GM21576 (cell line): Measurements from ENCODE around the gene SMIM11.
A peak's percentile ranks its signal among the peaks of the same experiment; 100 is the strongest.
"Not testable (repeated sequence)": the region's sequence is repeated elsewhere in the genome, so short reads cannot be mapped to it uniquely, and the experiment has no call there.

Experiments
- ATAC-seq: cut with Tn5 transposase; IDR thresholded peaks from one replicate; pipeline ENCODE4 v1.9.1; 2021; ENCODE audit warnings: mild to moderate bottlenecking, moderate library complexity; ENCODE audit not compliant: unreplicated experiment

SMIM11 gene

DNA sequence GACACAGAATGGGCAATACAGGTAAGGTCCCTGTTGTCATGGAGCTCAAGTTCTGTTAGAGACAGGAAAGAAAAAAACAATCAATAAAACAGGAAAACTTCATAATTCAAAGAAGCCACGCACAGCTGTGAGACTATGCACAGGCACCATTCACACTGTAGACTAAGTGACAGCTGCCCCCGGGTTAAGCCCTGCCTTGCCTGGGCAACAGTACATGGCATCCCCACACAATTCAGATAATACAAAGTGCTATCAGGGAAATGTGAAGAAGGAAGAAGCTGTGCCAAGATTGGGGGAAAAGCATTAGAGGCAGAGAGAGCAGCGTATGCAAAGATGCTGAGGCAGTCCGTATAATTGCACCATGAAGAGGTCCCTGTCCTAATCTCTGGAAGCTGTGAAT is 20.5 kb upstream of the SMIM11 start:
- no peak for ATAC-seq

DNA sequence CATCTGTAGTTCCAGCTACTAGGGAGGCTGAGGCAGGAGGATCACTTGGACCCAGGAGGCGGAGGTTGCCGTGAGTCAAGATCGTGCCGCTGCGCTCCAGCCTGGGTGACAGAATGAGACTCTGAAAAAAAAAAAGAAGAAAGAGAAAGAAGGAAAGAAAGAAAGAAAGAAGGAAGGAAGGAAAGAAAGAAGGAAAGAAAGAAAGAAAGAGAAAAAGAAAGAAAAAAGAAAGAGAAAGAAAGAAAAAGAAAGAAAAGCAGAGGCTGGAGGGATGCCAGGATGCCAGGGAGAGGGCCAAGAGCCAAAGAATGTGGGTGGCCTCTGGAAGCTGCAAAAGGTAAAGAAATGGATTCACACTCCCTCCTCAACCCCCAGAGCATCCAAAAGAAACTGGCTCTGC is 19.7 kb upstream of the SMIM11 start:
- no peak for ATAC-seq

DNA sequence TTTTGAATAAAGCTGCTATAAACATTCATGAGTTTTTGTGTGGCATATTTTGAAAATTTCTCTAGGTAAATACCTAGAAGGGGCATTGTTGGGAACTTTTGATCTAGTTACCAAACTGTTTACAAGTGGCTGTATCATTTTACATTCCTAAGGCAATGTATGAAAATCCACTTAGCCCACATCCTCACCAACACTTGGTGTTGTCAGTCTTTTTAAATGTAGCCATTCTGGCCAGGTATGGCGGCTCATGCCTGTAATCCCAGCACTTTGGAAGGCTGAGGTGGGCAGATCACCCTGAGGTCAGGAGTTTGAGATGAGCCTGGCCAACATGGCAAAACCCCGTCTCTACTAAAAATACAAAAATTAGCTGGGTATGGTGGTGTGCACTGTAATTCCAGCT is 17.4 kb upstream of the SMIM11 start:
- ATAC-seq: no peak

DNA sequence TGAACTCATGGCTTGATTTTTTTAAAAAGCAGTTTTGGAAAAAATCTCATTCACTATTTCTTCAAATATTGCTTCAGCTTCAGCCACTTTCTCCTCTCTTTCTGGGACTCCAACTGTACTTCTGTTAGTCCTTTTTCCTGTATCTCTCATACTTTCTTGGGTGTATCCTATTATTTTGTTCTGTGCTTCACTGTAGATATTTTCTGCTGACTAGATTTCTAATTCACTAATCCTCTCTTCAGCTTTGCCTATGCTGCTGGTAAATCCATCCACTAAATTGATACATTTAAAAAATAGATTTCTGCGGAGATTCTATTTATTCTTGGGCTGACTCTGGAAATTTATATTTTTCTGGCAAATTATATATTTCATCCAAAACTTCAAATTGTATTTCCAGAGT is 16.4 kb upstream of the SMIM11 start:
- no peak for ATAC-seq

DNA sequence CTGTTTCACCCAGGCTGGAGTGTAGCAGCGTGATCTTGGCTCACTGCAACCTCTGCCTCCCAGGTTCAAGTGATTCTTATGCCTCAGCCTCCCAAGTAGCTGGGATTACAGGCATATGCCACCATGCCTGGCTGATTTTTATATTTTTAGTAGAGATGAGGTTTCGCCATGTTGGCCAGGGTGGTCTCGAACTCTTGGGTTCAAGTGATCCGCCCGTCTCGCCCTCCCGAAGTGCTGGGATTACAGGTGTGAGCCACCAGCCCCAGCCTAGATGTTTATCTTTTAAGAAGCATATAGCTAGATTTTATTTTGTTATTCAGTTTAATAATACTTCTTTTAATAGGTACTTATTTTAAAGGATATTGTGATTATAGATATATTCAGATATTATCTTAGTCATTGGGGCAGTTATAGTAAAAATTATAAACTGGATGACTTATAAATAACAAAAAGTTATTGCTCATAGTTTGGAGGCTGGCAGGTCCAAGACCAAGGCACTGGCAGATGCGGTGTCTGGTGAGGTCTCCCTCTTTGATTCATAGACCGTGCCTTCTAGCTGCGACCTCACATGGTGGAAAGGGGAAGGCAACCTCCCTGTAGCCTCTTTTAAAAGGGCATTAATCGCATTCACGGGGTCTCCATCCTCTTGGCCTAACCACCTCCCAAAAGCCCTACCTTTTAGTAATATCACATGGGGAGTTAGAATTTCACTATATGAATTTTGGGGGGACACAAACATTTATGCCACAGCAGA is 14.6 kb upstream of the SMIM11 start:
- no peak for ATAC-seq

DNA sequence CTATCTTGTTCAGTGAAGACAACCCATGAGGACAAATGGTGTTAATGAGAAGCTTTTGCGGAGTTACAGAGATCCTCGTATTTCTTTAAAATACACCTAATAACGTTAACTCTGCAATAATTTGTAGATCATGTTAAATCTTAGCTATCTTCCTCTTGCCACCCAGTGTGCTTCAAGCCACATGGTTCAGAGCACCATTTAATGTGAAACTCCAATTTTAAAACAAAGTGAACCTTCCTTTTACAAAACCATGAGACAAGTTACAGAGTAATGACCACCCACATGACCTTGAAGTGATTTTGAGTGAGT is 13.2 kb upstream of the SMIM11 start:
- no peak for ATAC-seq

DNA sequence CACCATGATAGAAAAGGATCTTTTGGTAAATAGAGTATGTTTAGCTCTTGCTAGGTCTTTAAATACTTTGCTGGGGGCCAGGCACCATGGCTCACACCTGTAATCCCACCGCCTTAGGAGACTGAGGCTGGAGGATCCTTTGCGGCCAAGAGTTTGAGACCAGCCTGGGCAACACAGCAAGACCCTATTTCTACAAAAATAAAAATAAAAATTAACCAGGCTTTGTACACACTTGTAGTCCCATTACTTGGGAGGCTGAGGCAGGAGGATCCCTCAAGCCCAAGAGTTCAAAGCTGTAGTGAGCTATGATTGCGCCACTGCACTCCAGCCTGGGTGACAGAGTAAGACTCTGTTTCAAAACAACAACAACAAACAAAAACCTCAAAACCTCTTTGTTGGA is 12.6 kb upstream of the SMIM11 start:
- no peak for ATAC-seq

DNA sequence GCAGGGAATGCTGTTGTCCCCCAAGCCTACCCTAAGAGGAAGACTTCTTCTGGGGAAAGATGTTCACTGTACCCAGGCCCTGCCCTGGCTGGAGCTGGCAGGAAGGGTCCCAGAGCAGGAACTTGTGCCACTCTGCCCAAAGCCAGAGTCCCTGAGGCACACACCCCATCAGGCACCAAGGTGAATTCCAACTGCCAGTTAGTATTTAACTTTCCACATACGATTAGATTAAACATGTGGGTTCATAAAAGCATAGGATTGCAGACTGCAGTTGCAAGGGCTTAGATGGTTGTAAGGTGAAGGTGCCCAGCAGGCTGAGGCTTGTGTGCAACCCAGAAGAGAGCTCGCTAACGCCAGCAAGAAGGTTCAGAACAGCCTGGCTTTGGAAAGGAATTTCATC is 11.6 kb upstream of the SMIM11 start, which contains the start of gene KCNE2:
Gene KCNE2 (plus strand): TSS at position 274 of the 400 bp plus-strand sequence. CDS start 6,473 bp downstream, outside the sequence.
- ATAC-seq: no peak

DNA sequence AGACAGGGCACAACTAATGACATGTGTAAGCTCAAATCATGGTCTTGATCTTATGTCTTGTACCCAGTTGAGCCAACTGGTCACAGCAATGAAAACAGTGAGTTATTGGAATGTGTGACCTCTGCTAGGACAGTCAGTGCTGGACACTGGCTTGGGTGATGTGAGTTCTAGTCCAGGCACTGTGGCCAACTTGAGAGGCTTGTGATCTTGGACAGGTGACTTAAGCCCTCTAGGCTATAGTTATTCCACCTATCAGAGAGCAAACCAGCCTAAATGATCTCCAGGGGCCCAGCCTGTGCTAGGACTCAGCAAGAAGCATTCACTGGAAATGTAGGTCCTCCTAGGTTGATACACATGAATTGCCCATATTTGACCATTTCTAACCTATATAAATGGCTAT is 10.4 kb upstream of the SMIM11 start:
- no peak for ATAC-seq

DNA sequence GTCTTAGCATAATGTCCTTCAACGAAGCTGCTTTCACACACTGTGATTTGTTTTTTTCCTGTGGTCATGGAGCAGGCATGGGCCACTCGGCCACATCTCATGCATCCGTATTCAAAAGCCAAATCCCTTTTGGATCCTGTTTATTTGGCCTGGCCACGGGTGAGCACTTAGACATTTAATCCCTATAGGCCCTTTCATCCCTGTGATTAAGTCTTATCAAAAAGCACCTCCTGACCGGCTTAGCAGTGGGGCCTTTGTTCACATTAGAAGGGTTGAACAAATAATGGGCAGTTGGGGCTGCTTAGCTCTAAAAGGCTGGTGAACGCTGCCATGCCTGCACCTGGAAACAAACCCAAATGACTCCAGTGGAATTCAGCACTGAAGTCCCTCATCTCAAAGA is 9.5 kb upstream of the SMIM11 start:
- ATAC-seq: no peak

DNA sequence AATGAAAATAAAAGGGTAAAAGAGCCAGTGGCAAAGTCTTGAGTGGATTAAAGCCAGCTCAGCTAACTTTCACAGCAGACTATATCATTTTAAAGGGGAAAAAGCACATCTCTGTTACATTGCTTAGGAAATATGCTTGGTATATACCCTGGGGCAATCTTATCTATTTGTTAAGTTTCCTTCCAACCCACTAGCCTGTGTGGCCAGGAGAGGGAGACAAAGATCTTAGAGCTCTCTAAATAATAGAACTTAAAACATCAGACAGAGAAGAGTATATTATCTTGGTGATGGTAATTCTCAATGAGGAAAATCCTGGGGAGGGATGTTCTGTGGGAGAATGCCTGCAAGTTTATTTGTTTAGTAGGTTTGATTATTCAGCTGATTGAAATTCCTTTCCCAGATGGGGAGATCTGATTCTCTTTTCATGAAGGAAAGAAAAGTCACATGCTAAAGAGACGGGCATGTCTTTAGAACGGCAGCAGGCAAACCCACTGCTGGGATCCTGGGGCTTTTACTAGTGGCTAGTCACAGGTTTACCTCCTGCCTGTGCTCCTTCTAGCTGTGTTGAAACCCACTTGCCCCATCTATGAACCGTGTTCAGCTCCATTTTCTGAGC is 7.9 kb upstream of the SMIM11 start:
- no peak for ATAC-seq

DNA sequence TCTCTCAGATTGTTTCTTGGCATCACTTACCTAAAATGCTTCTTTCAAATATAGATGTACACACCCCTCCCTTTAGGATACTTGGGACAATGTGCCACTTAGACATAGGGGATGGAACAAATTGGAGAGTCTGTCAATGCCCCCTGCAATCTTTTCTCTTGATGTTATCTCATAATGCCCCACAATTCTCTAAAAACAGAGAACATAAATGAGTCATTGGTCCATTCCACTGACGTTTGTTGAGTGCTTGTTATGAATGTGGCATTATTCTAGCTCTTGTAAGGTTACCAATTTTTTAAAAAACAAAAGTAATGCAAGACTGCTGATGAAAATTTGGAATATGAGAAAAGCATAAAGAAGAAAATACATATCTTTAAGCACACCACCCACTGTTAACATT is 5.6 kb upstream of the SMIM11 start:
- ATAC-seq: no peak

DNA sequence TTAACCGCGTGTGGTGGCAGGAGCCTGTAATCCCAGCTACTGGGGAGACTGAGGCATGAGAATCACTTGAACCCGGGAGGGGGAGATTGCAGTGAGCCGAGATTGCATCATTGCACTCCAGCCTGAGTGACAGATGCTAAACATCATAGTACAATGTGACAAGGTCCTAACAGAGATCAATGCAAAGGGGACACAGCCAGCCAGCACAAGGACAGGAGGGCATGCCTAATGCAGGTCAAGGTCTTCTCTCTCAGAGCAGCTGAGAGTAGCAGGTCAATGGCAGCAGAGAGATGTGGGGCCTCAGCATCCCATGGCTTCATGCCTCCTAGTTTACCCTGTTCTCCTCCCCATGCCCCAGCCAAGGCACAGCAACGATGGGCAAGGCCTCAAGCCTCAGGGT is 3.0 kb upstream of the SMIM11 start:
- no peak for ATAC-seq

DNA sequence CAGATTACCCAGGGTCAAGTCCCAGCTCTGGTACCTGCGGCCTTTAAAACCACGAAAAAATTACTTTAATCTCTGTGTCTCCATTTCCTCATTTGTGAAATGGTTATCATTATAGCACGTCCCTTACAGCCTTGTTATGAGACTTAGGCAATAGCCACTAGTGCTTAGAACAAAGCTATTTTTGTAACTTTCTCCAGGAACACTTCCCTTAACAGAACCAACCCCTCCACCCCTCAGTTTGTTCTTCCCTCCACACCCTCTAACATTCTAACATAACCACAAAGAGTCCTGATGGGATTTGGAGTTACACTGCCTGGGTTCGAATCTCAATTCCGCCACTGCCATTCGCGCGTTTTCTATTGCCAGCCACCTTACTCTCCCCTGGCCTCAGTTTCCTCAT is 845 bp upstream of the SMIM11 start:
- ATAC-seq: not testable (repeated sequence)

DNA sequence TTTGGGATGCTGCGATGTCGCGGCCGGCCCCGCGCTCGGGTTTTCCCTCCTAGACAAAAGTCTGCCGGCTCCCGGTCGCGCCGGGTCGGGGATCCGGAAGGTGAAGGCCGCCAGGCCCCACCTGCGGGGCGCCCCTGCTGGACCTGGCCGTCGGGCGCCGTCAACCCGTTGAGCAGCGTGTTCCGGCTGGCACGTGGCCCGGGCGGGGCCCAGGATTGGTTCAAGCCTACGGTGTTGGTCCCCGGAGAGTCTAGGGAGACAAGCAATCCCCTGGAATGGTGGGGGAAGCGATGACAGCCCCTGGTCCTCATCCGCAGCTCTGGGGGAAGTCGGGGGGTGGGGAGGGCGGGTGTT is 289 bp downstream of the SMIM11 start:
- peak; percentile 34 for ATAC-seq

DNA sequence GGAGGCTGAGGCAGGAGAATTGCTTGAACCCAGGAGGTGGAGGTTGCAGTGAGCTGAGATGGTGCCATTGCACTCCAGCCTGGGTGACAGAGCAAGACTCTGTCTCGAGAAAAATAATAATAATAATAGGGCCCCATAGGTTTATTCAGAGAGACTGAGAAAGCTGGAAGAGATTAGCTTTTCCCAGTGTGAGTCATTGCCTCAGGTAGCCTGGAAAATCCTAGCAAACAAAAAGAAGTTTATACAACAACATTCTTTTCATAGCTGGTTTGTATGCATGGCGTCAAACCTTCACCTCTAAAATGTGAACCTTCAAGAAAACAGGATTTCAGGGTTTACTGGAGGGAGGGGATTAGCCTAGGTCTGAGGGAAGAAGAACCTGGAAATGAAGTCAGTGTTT is 7.8 kb downstream of the SMIM11 start:
- not testable (repeated sequence) for ATAC-seq

DNA sequence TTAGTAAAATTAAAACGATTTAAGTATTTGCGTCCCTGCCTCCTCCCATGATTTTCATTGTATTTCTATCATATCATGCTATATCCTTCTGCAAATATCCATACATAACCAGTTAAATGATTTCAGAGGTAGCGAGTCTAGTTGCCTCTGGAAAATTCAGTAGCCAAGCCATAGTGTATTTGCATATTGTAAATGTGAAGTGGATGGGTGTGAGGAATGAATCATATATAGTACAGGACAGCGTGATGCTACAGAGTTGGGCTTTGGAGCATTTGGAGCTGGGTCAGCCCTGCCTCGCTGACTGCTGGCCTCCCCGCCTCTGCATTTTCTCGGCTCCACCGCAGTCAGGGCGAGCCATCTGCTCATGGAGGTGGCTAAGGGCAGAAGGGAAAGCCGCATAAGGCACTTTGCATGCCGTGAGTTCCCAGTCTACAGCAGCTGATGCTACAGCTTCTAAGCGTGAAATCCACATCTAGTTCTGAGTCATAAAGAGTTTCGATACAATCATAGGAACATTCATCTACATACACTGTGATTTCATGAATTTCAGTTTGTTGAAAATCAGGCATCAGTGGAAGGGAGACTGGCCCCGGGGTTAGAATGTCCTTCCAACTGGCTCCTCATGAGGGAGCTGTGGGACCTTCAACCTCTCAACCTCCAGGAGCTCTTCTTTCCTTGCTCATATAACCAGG is 8.6 kb downstream of the SMIM11 start:
- ATAC-seq: peak; percentile 92

DNA sequence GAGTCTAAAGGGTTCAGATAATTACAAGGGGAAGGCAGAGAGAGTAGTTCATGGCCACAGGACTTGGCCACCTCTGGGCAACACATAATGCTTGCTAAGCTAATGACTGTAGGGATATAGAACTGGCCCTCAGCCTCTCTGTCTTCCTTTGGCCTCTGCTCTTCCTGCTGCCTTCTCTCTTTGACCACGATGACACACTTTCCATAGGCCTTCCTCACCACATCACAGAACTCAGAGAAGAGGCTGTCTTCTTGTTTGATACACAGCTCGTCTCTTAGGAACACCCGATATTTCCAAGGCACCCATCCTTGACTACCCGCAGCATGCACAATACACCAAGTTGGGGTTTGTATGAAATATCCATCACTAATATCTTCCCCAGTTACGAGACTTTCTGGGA is 25.2 kb downstream of the SMIM11 start:
- ATAC-seq: not testable (repeated sequence)

DNA sequence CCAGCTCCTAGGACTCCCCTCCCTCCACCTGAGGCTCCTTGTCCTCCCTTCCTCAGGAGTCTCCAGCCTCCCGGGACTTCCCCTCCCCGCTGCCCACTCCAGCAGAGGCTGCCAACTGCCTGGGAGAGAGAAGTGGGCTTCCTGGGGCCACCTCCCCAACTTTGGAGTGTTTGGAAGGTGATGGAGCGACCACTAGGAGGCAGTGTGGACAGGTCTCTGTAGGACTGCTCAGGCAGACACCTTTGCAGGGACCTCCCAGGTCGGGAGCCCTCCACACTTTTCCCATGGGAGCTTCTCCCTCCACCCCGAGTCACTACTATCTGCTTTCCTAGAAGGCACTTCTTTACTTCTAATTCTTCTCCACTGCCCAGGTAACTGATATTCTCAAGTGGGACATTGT is 29.4 kb downstream of the SMIM11 start:
- not testable (repeated sequence) for ATAC-seq

DNA sequence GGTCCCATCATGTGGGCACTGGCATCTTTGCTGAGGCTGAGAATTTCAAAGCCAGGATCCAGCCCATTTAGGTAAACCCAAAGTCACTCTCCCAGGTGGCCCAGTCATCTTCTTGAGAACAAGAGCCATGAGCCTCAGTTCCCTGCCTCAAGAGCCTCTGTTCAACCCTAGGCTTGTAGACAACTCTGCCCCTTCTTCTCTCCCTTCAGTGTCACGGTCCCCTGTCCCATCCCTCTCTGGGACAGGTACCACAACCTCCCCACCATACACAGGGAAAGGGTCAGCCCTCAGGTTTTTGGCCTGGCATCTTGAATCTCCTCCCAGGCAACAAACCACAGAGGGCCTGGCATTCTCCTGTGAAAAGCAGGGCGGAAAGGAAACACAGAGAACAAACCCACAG is 30.4 kb downstream of the SMIM11 start:
- not testable (repeated sequence) for ATAC-seq

DNA sequence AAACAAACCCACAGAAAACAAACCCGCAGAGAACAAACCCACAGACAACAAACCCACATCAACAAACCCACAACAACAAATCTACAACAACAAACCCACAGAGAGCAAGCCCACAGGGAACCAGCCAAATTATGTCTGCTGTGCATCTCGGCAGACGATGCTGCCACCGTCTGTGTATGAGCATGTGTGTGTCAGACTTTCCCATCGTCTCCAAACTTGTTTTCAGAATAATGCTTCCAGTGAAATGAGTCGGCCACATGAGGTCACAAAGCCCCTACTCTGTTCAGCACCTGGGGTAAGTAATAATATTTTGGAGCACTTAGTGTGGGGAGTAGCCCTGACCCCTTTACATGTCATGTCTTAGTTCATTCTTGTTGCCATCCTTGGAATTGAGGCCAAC is 30.8 kb downstream of the SMIM11 start:
- ATAC-seq: not testable (repeated sequence)

DNA sequence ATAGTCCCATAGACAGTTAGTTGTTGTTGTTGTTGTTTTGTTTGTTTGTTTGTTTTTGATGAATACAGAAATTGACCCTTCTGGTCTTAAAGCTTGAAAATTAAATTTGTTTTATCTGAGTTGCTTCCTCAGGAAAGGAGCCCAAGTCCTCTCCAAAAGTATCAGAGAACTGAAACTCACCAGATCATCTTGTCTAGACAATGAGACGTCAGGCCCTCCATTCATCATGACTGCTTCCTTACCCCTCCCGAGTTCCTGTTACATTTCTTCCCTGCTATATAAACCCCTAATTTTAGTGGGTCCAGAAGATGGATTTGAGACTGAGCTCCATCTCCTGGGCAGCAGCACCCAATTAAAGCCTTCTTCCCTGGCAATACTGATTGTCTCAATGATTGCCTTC is 31.4 kb downstream of the SMIM11 start:
- not testable (repeated sequence) for ATAC-seq
